MCF 10A (cell line): ENCODE data around the gene FBXW2. TPM values are rescaled to one million over a fixed set of nuclear protein-coding genes. Genes with fewer than 3 reads are reported as not detected.
A peak's percentile ranks its signal among the peaks of the same experiment; 100 is the strongest.

Source experiments
- Bru-seq: library from RNA; stranded (reverse); fragments of 400-500 nt; gene quantifications from one replicate; lab custom pipeline; 2021; lab: Mats Ljungman, UMichigan
- BruChase-seq, 2 experiments: library from RNA; stranded (reverse); fragments of 400-500 nt; gene quantifications; one replicate each; lab custom pipeline; 2021; lab: Mats Ljungman, UMichigan
- BruUV-seq: library from RNA; stranded (reverse); fragments of 400-500 nt; replicated peaks from 2 replicates; lab custom pipeline; 2021; lab: Mats Ljungman, UMichigan
- CTCF ChIA-PET: fragments of 300-600 bp; sonication (Branson Sonifier 250); formaldehyde crosslinking; extraction: SDS; loops from one replicate; lab custom pipeline; 2021; ENCODE audit warnings: antibody characterized with exemption, inconsistent platforms; lab: Yijun Ruan, JAX
- POLR2A ChIA-PET: fragments of 300-600, 350-650 bp; sonication (Branson Sonifier 250); formaldehyde crosslinking; extraction: SDS; loops from one replicate; lab custom pipeline; 2020; ENCODE audit warnings: antibody characterized with exemption, inconsistent platforms; lab: Yijun Ruan, JAX
- DNase-seq: peaks from one replicate; pipeline ENCODE4 v3.0.0-alpha.2; 2018; ENCODE audit not compliant: unreplicated experiment
- H3K27ac Mint-ChIP-seq: one replicate; pipeline ENCODE4 v1.8.0; 2022; ENCODE audit warnings: mild to moderate bottlenecking, low read depth, mixed read lengths; ENCODE audit not compliant: unreplicated experiment
- H3K27me3 Mint-ChIP-seq: one replicate; pipeline ENCODE4 v1.8.0; 2022; ENCODE audit warnings: mixed read lengths; ENCODE audit not compliant: insufficient read depth, unreplicated experiment
- H3K36me3 Mint-ChIP-seq: one replicate; pipeline ENCODE4 v1.8.0; 2022; ENCODE audit warnings: mild to moderate bottlenecking, moderate library complexity, mixed read lengths; ENCODE audit not compliant: insufficient read depth, unreplicated experiment
- H3K4me1 Mint-ChIP-seq: one replicate; pipeline ENCODE4 v1.8.0; 2022; ENCODE audit warnings: mixed read lengths; ENCODE audit not compliant: insufficient read depth, unreplicated experiment
- H3K4me3 Mint-ChIP-seq: one replicate; pipeline ENCODE4 v1.8.0; 2022; ENCODE audit warnings: mild to moderate bottlenecking, moderate library complexity, mixed read lengths; ENCODE audit not compliant: unreplicated experiment
- H3K9me3 Mint-ChIP-seq: one replicate; pipeline ENCODE4 v1.8.0; 2022; ENCODE audit warnings: mixed read lengths; ENCODE audit not compliant: unreplicated experiment
- intact Hi-C: fragments of 100-400 bp; cut with micrococcal nuclease; formaldehyde crosslinking; loops from 2 replicates; pipeline ENCODE4 v1.14.1; 2022
- long read RNA-seq: library from polyadenylated mRNA; stranded (forward); transcript quantifications from one replicate; pipeline ENCODE4 v2.0.0, GENCODE V29; 2022
- total RNA-seq: library from RNA; stranded (reverse); gene quantifications from 2 replicates; pipeline ENCODE4 v1.2.3, GENCODE V29; 2022
- TF ChIP-seq, protein P1 (sequence below): fragments of 200-600 bp; IDR thresholded peaks from one replicate; pipeline ENCODE4 v1.8.0; 2022; ENCODE audit warnings: antibody characterized with exemption, mild to moderate bottlenecking; ENCODE audit not compliant: unreplicated experiment

The FBXW2 gene, protein sequence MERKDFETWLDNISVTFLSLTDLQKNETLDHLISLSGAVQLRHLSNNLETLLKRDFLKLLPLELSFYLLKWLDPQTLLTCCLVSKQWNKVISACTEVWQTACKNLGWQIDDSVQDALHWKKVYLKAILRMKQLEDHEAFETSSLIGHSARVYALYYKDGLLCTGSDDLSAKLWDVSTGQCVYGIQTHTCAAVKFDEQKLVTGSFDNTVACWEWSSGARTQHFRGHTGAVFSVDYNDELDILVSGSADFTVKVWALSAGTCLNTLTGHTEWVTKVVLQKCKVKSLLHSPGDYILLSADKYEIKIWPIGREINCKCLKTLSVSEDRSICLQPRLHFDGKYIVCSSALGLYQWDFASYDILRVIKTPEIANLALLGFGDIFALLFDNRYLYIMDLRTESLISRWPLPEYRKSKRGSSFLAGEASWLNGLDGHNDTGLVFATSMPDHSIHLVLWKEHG
- total RNA-seq (53.9 and 58.4 TPM in 2 replicates), Bru-seq, nascent RNA (percentile 90 among the genes with signal in this experiment), BruChase-seq, experiment 1, labeled RNA remaining after a 6-hour chase (percentile 96 among the genes with signal in this experiment), BruChase-seq, experiment 2, labeled RNA remaining after a 2-hour chase (percentile 96 among the genes with signal in this experiment)
- long read RNA-seq, full-length matches to known transcripts = 2 of 52 reads
- long read RNA-seq, partial matches to known transcripts = 0 of 52 reads
- long read RNA-seq, other reads (novel, unspliced or antisense) = 50 of 52 reads

DNA sequence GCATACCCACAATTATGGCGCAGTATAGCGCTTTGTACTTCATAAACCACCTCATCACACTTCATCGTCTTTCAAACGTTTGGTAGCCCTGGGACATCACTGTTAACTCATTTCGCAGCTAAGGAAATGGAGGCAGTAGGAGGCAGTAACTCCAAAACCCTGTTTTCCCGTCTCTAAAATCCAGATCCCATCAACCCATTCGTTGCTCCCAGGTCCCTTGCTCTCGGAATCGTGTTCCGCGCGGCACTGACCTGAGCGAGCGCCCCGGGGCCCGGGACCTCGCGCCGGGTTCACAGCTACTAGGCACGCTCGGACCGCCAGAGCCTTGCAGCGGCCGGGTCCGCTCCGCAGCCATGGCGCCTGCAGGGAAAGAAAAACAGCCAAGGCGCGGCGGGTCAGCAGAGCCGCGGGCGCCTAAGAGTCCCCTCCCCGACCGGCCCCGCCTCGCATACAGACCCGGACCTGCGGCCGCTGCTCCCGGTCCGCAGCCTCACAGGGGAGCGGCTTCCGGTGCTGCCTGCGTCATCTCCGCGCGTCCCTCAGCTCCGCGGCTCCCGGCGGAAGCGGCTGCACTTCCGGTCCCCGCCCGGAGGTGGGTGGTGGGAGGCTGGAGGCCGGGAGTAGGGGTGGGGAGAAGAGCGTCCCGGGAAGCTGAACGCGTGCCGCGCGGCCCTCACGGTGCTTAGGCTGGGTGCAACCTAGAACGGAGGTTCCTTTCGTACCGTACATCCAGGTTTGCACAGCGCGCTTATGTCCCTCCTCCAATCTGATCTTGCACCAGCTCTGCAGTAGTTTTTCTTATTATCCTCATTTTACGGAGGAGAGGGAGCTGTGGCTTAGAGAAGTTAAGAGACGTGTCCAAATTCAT, at the start of gene FBXW2:
Gene FBXW2 (minus strand): TSS at position 519 of the 868 bp plus-strand sequence. CDS start 5,158 bp downstream, outside the sequence.
- ChIA-PET CTCF (interaction anchor here (0.6 to 1.3 kb wide), 10 partner anchors 13 to 585 kb away, joined by 3 to 4 read pairs (median 3); no protein-coding TSS in a partner anchor), POLR2A (interaction anchor here (0.6 to 4.2 kb wide), 41 partner anchors 8 to 605 kb away, joined by 3 to 103 read pairs (median 6); partner anchors contain the start of genes MEGF9, PHF19 and PSMD5)
- peak within 1 kb of the TSS; percentile 97 for H3K27ac Mint-ChIP-seq
- BruUV-seq = no TSS peak
- peaks cover 10% of the 10 kb centered on the region for H3K4me1 Mint-ChIP-seq
- peak within 1 kb of the TSS; percentile 89 for H3K4me3 Mint-ChIP-seq
- peak; percentile 88 for DNase-seq
- no peaks in the 10 kb centered on the region for H3K9me3 Mint-ChIP-seq
- TF ChIP-seq, protein P1, sequence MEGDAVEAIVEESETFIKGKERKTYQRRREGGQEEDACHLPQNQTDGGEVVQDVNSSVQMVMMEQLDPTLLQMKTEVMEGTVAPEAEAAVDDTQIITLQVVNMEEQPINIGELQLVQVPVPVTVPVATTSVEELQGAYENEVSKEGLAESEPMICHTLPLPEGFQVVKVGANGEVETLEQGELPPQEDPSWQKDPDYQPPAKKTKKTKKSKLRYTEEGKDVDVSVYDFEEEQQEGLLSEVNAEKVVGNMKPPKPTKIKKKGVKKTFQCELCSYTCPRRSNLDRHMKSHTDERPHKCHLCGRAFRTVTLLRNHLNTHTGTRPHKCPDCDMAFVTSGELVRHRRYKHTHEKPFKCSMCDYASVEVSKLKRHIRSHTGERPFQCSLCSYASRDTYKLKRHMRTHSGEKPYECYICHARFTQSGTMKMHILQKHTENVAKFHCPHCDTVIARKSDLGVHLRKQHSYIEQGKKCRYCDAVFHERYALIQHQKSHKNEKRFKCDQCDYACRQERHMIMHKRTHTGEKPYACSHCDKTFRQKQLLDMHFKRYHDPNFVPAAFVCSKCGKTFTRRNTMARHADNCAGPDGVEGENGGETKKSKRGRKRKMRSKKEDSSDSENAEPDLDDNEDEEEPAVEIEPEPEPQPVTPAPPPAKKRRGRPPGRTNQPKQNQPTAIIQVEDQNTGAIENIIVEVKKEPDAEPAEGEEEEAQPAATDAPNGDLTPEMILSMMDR = no peak
- peaks cover 32% of the 10 kb centered on the region for H3K36me3 Mint-ChIP-seq
- H3K27me3 Mint-ChIP-seq = no peaks in the 10 kb centered on the region
- intact Hi-C loops = loop anchor here (1.0 to 2.0 kb wide), 3 partner anchors 50 to 143 kb away; partner anchors contain the start of gene PSMD5

- DNase-seq = peak; percentile 39
- peaks cover 60% of the 10 kb centered on the region for H3K36me3 Mint-ChIP-seq
- H3K9me3 Mint-ChIP-seq = no peaks in the 10 kb centered on the region
- H3K27ac Mint-ChIP-seq = peak overlapping the region; percentile 99
- BruUV-seq = TSS peak; percentile 56
- CTCF ChIA-PET = interaction anchor here (0.7 to 1.4 kb wide), 5 partner anchors 8 to 98 kb away, joined by 3 to 5 read pairs (median 3); no protein-coding TSS in a partner anchor
- H3K4me3 Mint-ChIP-seq = peak overlapping the region; percentile 100
- H3K27me3 Mint-ChIP-seq = no peaks in the 10 kb centered on the region
- peaks cover 34% of the 10 kb centered on the region for H3K4me1 Mint-ChIP-seq
- intact Hi-C loops = loop anchor here (2.0 to 5.0 kb wide), 2 partner anchors 35 to 49 kb away; partner anchors contain the start of genes FBXW2 and PHF19
- TF ChIP-seq, protein P1 = no peak
- POLR2A ChIA-PET = interaction anchor here (0.7 to 3.5 kb wide), 13 partner anchors 9 to 280 kb away, joined by 3 to 45 read pairs (median 6); partner anchors contain the start of gene FBXW2
These were observed 48.9 kb upstream of the FBXW2 start for GRCh38 chr9:120841930-120842684.

- Mint-ChIP-seq H3K27me3 (no peaks in the 10 kb centered on the region), H3K4me1 (peaks cover 27% of the 10 kb centered on the region), H3K4me3 (no peak overlapping the region), H3K9me3 (no peaks in the 10 kb centered on the region), H3K27ac (no peak overlapping the region), H3K36me3 (peaks cover 65% of the 10 kb centered on the region)
- TF ChIP-seq, protein P1 = no peak
- DNase-seq = no peak
- intact Hi-C loops = no loop called here
- CTCF ChIA-PET = no interaction called here
- no TSS peak for BruUV-seq
- POLR2A ChIA-PET = interaction anchor here (0.5 kb wide), 1 partner anchor 116 kb away, joined by 3 read pairs; no protein-coding TSS in a partner anchor
These were observed 45.9 kb upstream of the FBXW2 start for GRCh38 chr9:120839146-120839545.
